CD4-positive, alpha-beta T cell treated with Interleukin-15 for 4 hours (primary cell): ENCODE measurements around the gene ARL16.

Source experiments
- DNase-seq: peaks from one replicate; pipeline ENCODE4 v3.0.0-alpha.2; 2020; ENCODE audit warnings: low spot score

The ARL16 gene

GRCh38 chr17:81712468-81713003 is 28.9 kb upstream of the ARL16 start:
- DNase-seq: no peak

GRCh38 chr17:81711814-81712467 is 28.3 kb upstream of the ARL16 start, which contains the start of gene SLC25A10:
Gene SLC25A10 (plus strand): TSS chr17:81712284. CDS start chr17:81712427, 143 bp downstream.
- peak; percentile 75 for DNase-seq

- DNase-seq: no peak
Observed at GRCh38 chr17:81710514-81711308, 27.1 kb upstream of the ARL16 start.

GRCh38 chr17:81708739-81709185 is 25.2 kb upstream of the ARL16 start:
- no peak for DNase-seq

GRCh38 chr17:81707725-81708646 is 24.4 kb upstream of the ARL16 start:
- no peak for DNase-seq

- DNase-seq: no peak
Observed at GRCh38 chr17:81706757-81707624, 23.4 kb upstream of the ARL16 start.

- DNase-seq: no peak
Observed at GRCh38 chr17:81706232-81706611, 22.6 kb upstream of the ARL16 start.

GRCh38 chr17:81705518-81706231 is 22.1 kb upstream of the ARL16 start:
- DNase-seq: no peak

- peak; percentile 11 for DNase-seq
Observed at GRCh38 chr17:81703747-81704654, 20.4 kb upstream of the ARL16 start.

GRCh38 chr17:81702934-81703746 is 19.5 kb upstream of the ARL16 start, which contains the start of gene MRPL12:
Gene MRPL12 (plus strand): TSS chr17:81703367. CDS start chr17:81703502, 135 bp downstream.
- DNase-seq: peak; percentile 90

- no peak for DNase-seq
Observed at GRCh38 chr17:81701288-81702071, 17.9 kb upstream of the ARL16 start.

- DNase-seq: no peak
Observed at GRCh38 chr17:81700353-81701287, 17.0 kb upstream of the ARL16 start.

GRCh38 chr17:81697261-81698044 is 13.9 kb upstream of the ARL16 start:
- no peak for DNase-seq

GRCh38 chr17:81696218-81696941 is 12.8 kb upstream of the ARL16 start:
- DNase-seq: no peak

GRCh38 chr17:81695801-81696200 is 12.2 kb upstream of the ARL16 start:
- DNase-seq: no peak
